HG03565 (cell line): ENCODE results near the gene SLC9A5.

Experiments
- ATAC-seq: cut with Tn5 transposase; IDR thresholded peaks from one replicate; pipeline ENCODE4 v1.9.1; 2021; ENCODE audit warnings: mild to moderate bottlenecking, moderate library complexity; ENCODE audit not compliant: unreplicated experiment

Gene SLC9A5

GRCh38 chr16:67248401-67249177 is at the start of gene SLC9A5:
Gene SLC9A5, plus strand, starts transcription at chr16:67248979. Its CDS starts 36 bp downstream, at chr16:67249015.
- no peak for ATAC-seq

- ATAC-seq = no peak
Observed at GRCh38 chr16:67199011-67199807, 49.6 kb upstream of the SLC9A5 start, which contains the start of gene ELMO3. Gene ELMO3, plus strand, starts transcription at chr16:67199131. Its CDS starts 196 bp downstream, at chr16:67199327.

GRCh38 chr16:67199808-67200198 is 49.0 kb upstream of the SLC9A5 start:
- ATAC-seq = no peak

GRCh38 chr16:67200491-67200890 is 48.3 kb upstream of the SLC9A5 start:
- ATAC-seq = no peak

- ATAC-seq = no peak
Observed at GRCh38 chr16:67201411-67202345, 47.1 kb upstream of the SLC9A5 start.

GRCh38 chr16:67202426-67202825 is 46.4 kb upstream of the SLC9A5 start:
- no peak for ATAC-seq

- ATAC-seq = no peak
Observed at GRCh38 chr16:67202956-67203493, 45.8 kb upstream of the SLC9A5 start.

GRCh38 chr16:67204076-67204475 is 44.7 kb upstream of the SLC9A5 start:
- ATAC-seq = no peak

- no peak for ATAC-seq
Observed at GRCh38 chr16:67206129-67206837, 42.5 kb upstream of the SLC9A5 start.

GRCh38 chr16:67206838-67207248 is 41.9 kb upstream of the SLC9A5 start:
- ATAC-seq = no peak

- no peak for ATAC-seq
Observed at GRCh38 chr16:67207249-67208091, 41.3 kb upstream of the SLC9A5 start.

GRCh38 chr16:67208154-67208896 is 40.5 kb upstream of the SLC9A5 start:
- ATAC-seq = no peak

GRCh38 chr16:67209565-67209964 is 39.2 kb upstream of the SLC9A5 start:
- no peak for ATAC-seq

- no peak for ATAC-seq
Observed at GRCh38 chr16:67210069-67210937, 38.5 kb upstream of the SLC9A5 start.

- no peak for ATAC-seq
Observed at GRCh38 chr16:67211674-67212073, 37.1 kb upstream of the SLC9A5 start.

GRCh38 chr16:67212766-67213165 is 36.0 kb upstream of the SLC9A5 start:
- no peak for ATAC-seq

GRCh38 chr16:67213197-67214019 is 35.4 kb upstream of the SLC9A5 start:
- ATAC-seq = no peak
